DND-41 (cell line): Measurements from ENCODE around the gene FRMD8.

ENCODE experiments used
- CTCF ChIP-seq: IDR thresholded peaks from 2 replicates; pipeline ENCODE4 v1.5.1; 2012; ENCODE audit warnings: borderline replicate concordance, low read length, moderate library complexity, mild to moderate bottlenecking; ENCODE audit not compliant: poor library complexity, severe bottlenecking; ENCODE audit errors: extremely low read depth
- EZH2 ChIP-seq: IDR thresholded peaks from 3 replicates; pipeline ENCODE4 v1.6.1; 2012; ENCODE audit warnings: borderline replicate concordance, low read depth, mild to moderate bottlenecking, moderate library complexity, low read length, inconsistent platforms; ENCODE audit not compliant: severe bottlenecking

- TF ChIP-seq CTCF, result no peak
- TF ChIP-seq EZH2, result no peak
Measured at GRCh38 chr11:65411681-65412070, 25.2 kb downstream of the FRMD8 start.
